Mesothelial cell of epicardium (in vitro differentiated cells): ENCODE measurements around the gene CAPZA1. TPM values are rescaled to one million over a fixed set of nuclear protein-coding genes. Genes with fewer than 3 reads are reported as not detected.
"Not testable (repeated sequence)": the region's sequence is repeated elsewhere in the genome, so short reads cannot be mapped to it uniquely, and the experiment has no call there.

Experiments
- DNase-seq, 2 experiments: peaks; one replicate each; pipeline ENCODE4 v3.0.0; 2021; ENCODE audit warnings: low spot score in 2 of 2; ENCODE audit not compliant: unreplicated experiment in 2 of 2
- H3K27ac Mint-ChIP-seq: 2 replicates; pipeline ENCODE4 v1.8.0; 2021; ENCODE audit warnings: mixed read lengths
- H3K27me3 Mint-ChIP-seq: 2 replicates; pipeline ENCODE4 v1.8.0; 2021; ENCODE audit warnings: low read depth, mixed read lengths
- H3K36me3 Mint-ChIP-seq: 2 replicates; pipeline ENCODE4 v1.8.0; 2021; ENCODE audit warnings: mixed read lengths
- H3K4me1 Mint-ChIP-seq: 2 replicates; pipeline ENCODE4 v1.8.0; 2021; ENCODE audit warnings: mixed read lengths
- H3K4me3 Mint-ChIP-seq: 2 replicates; pipeline ENCODE4 v1.8.0; 2021; ENCODE audit warnings: mild to moderate bottlenecking, moderate library complexity, mixed read lengths
- H3K9me3 Mint-ChIP-seq: 2 replicates; pipeline ENCODE4 v1.8.0; 2021; ENCODE audit warnings: mixed read lengths
- total RNA-seq: library from RNA; stranded (reverse); gene quantifications from 3 replicates; pipeline ENCODE4 v1.2.1, GENCODE V29; 2021
- TF ChIP-seq, protein P1 (sequence below): fragments of 200-600 bp; sonication (generic); IDR thresholded peaks from one replicate; pipeline ENCODE4 v1.5.0; 2021; ENCODE audit warnings: antibody characterized with exemption; ENCODE audit not compliant: unreplicated experiment

Gene CAPZA1
- total RNA-seq, 1 donor from 2014 or later, result 109 TPM

DNA sequence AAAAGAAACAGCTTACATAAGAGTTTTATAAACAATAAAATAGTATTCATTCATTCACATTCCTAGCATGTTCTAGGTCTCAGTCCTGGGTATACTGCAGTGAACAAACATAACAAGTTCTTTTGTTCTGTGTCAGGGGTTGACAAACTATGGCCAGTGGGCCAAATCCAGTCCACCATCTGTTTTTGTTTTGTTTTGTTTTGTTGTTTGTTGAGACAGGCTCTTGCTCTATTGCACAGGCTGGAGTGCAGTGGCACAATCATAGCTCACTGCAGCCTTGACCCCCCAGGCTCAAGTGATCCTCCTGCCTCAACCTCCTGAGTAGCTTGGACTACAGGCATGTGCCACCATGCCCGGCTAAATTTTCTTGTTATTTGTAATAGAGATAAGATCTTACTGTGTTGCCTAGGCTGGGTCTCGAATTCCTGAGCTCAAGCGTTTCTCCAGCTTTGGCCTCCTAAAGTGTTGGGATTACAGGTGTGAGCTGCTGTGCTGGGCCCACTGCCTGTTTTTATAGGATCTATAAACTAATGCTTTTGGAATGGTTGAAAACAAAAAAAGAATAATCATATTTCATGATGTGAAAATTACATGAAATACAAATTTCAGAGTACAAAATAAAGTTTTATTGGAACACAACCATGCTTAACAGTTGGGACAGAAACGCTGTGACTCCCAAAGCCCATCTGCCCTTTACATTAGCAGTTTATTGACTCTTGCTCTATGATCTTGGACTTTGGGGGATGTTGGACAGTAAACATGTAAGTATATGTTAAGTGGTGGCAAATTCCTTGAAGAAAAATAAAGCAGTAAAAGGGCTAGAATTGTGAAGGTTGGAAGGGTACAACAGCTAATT, 17.9 kb downstream of the CAPZA1 start:
- no peak overlapping the region for H3K4me3 Mint-ChIP-seq
- peaks cover 21% of the 10 kb centered on the region for H3K4me1 Mint-ChIP-seq
- H3K36me3 Mint-ChIP-seq, result peaks cover 16% of the 10 kb centered on the region
- TF ChIP-seq, protein P1, sequence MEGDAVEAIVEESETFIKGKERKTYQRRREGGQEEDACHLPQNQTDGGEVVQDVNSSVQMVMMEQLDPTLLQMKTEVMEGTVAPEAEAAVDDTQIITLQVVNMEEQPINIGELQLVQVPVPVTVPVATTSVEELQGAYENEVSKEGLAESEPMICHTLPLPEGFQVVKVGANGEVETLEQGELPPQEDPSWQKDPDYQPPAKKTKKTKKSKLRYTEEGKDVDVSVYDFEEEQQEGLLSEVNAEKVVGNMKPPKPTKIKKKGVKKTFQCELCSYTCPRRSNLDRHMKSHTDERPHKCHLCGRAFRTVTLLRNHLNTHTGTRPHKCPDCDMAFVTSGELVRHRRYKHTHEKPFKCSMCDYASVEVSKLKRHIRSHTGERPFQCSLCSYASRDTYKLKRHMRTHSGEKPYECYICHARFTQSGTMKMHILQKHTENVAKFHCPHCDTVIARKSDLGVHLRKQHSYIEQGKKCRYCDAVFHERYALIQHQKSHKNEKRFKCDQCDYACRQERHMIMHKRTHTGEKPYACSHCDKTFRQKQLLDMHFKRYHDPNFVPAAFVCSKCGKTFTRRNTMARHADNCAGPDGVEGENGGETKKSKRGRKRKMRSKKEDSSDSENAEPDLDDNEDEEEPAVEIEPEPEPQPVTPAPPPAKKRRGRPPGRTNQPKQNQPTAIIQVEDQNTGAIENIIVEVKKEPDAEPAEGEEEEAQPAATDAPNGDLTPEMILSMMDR, result no peak
- H3K27ac Mint-ChIP-seq, result peak overlapping the region; percentile 83
- H3K9me3 Mint-ChIP-seq, result peaks cover 11% of the 10 kb centered on the region
- DNase-seq, result no peak
- H3K27me3 Mint-ChIP-seq, result no peaks in the 10 kb centered on the region

DNA sequence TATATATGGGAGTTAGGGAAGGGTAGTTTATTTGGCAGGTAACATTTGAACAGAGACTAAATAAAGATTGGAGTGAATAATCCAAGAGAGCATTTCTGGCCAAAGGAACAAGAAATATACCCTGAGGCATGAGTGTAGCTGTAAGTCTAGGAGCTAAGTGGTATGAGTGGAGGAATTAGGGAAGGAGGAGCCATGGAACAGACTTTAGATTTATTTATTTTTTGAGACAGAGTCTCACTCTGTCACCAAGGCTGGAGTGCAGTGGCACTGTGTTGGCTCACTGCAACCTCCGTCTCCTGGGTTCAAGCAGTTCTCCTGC, 18.4 kb downstream of the CAPZA1 start:
- TF ChIP-seq, protein P1, result no peak
- Mint-ChIP-seq H3K27me3 (no peaks in the 10 kb centered on the region), H3K4me3 (no peak overlapping the region), H3K4me1 (peaks cover 22% of the 10 kb centered on the region), H3K9me3 (peaks cover 9% of the 10 kb centered on the region), H3K27ac (peak overlapping the region; percentile 72), H3K36me3 (peaks cover 14% of the 10 kb centered on the region)
- DNase-seq, result no peak

DNA sequence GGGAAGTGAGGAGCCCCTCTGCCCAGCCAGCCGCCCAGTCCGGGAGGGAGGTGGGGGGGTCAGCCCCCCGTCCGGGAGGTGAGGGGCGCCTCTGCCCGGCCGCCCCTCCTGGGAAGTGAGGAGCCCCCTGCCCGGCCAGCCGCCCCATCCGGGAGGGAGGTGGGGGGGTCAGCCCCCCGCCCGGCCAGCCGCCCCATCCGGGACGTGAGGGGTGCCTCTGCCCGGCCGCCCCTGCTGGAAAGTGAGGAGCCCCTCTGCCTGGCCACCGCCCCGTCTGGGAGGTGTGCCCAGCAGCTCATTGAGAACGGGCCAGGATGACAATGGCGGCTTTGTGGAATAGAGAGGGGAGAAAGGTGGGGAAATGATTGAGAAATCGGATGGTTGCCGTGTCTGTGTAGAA, 20.8 kb downstream of the CAPZA1 start:
- not testable (repeated sequence) for H3K27ac Mint-ChIP-seq, DNase-seq, H3K4me3 Mint-ChIP-seq, H3K9me3 Mint-ChIP-seq, H3K27me3 Mint-ChIP-seq
- H3K36me3 Mint-ChIP-seq, result peaks cover 13% of the 10 kb centered on the region
- peaks cover 23% of the 10 kb centered on the region for H3K4me1 Mint-ChIP-seq

DNA sequence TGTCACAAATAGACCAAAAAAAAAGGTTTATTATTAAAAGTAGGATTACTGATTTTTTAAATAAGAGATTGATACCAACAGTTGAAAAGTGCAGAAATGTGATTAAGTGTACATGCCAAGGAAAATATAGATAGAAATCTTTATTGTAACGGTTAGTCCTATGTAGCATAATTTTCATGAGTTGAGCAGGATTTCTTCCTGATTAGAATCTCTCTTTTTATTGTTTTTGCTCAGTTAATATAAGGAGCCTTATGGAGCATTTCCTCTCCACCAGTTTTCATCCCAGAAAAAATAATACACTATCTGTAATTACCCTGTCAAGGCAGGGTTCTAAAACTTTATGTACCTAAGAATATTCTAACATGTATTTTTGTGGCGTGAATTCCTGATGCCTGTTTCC, 23.4 kb downstream of the CAPZA1 start:
- Mint-ChIP-seq H3K27ac (peak overlapping the region; percentile 40), H3K9me3 (no peaks in the 10 kb centered on the region), H3K36me3 (peaks cover 24% of the 10 kb centered on the region), H3K27me3 (no peaks in the 10 kb centered on the region), H3K4me1 (peaks cover 6% of the 10 kb centered on the region), H3K4me3 (no peak overlapping the region)
- no peak for DNase-seq
- TF ChIP-seq, protein P1, result no peak

DNA sequence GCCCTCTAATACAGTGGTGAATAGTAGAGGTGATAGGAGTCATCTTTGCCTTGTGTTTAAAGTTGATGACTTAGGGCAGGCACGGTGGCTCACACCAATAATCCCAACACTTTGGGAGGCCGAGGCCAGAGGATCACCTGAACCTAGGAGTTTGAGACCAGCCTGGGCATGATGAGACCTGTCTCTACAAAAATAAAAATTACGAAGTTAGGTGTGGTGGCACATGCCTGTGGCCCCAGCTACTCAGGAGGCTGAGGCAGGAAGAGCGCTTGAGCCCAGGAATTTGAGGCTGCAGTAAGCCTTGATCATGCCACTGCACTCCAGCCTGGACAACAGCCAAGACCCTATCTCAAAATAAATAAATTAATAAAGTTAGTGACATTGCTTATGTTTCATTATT, 26.6 kb downstream of the CAPZA1 start:
- H3K9me3 Mint-ChIP-seq, result no peaks in the 10 kb centered on the region
- DNase-seq, result no peak
- peaks cover 44% of the 10 kb centered on the region for H3K36me3 Mint-ChIP-seq
- H3K27me3 Mint-ChIP-seq, result no peaks in the 10 kb centered on the region
- TF ChIP-seq, protein P1, result no peak
- no peak overlapping the region for H3K4me3 Mint-ChIP-seq
- H3K4me1 Mint-ChIP-seq, result peaks cover 6% of the 10 kb centered on the region
- no peak overlapping the region for H3K27ac Mint-ChIP-seq

DNA sequence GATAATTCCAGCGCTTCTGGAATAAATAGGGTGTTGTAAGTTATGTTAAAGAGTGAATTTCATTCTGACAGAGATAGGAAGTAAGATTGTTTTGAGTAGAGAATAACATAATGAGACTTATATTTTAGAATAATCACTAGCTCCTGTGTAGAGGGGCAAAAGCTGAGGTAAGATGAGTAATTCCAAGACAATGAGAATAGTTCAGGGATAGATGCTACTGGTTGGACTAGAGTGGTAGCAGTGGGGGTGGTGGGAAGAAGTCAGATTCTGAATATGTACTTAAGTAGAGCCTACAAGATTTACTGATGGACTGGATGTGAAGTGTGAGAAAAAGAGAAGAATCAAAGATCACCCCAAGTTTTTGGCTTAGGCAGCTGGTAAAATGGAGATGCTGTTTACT, 31.6 kb downstream of the CAPZA1 start:
- TF ChIP-seq, protein P1, result no peak
- DNase-seq, result no peak
- Mint-ChIP-seq H3K4me1 (no peaks in the 10 kb centered on the region), H3K27ac (no peak overlapping the region), H3K4me3 (no peak overlapping the region), H3K27me3 (no peaks in the 10 kb centered on the region), H3K36me3 (peaks cover 39% of the 10 kb centered on the region), H3K9me3 (no peaks in the 10 kb centered on the region)
